Measurements from ENCODE around the gene MT1F. TPM values are rescaled to one million over a fixed set of nuclear protein-coding genes. Genes with fewer than 3 reads are reported as not detected.
A peak's percentile ranks its signal among the peaks of the same experiment; 100 is the strongest.
"Not testable (repeated sequence)": the region's sequence is repeated elsewhere in the genome, so short reads cannot be mapped to it uniquely, and the experiment has no call there.

MT1F gene
- total RNA-seq, 1 experiment from 2014 or later: 2.4 TPM

GRCh38 chr16:56672761-56673536, 15.2 kb downstream of the MT1F start:
- DNase-seq (ENCODE audit: unreplicated experiment): peak; percentile 51
- Mint-ChIP-seq H3K27me3 (ENCODE audit: insufficient read depth, unreplicated experiment) (peaks cover 9% of the 10 kb centered on the region), H3K27ac (ENCODE audit: low read depth, unreplicated experiment) (no peak overlapping the region), H3K4me1 (ENCODE audit: insufficient read depth, unreplicated experiment) (no peaks in the 10 kb centered on the region), H3K9me3 (ENCODE audit: unreplicated experiment) (no peaks in the 10 kb centered on the region), H3K36me3 (ENCODE audit: insufficient read depth, unreplicated experiment) (no peaks in the 10 kb centered on the region), H3K4me3 (ENCODE audit: unreplicated experiment) (no peak overlapping the region)
- CTCF ChIA-PET: interaction anchor here (0.6 to 1.9 kb wide), 5 partner anchors 27 to 900 kb away, joined by 3 to 13 read pairs (median 3); no protein-coding TSS in a partner anchor
- TF ChIP-seq, protein P1, sequence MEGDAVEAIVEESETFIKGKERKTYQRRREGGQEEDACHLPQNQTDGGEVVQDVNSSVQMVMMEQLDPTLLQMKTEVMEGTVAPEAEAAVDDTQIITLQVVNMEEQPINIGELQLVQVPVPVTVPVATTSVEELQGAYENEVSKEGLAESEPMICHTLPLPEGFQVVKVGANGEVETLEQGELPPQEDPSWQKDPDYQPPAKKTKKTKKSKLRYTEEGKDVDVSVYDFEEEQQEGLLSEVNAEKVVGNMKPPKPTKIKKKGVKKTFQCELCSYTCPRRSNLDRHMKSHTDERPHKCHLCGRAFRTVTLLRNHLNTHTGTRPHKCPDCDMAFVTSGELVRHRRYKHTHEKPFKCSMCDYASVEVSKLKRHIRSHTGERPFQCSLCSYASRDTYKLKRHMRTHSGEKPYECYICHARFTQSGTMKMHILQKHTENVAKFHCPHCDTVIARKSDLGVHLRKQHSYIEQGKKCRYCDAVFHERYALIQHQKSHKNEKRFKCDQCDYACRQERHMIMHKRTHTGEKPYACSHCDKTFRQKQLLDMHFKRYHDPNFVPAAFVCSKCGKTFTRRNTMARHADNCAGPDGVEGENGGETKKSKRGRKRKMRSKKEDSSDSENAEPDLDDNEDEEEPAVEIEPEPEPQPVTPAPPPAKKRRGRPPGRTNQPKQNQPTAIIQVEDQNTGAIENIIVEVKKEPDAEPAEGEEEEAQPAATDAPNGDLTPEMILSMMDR (IDR thresholded peaks at IDR 0.05; ENCODE audit: unreplicated experiment): no peak
- intact Hi-C loops (cut with micrococcal nuclease): no loop called here
- no TSS peak for BruUV-seq (replicated peaks)
- POLR2A ChIA-PET: interaction anchor here (0.9 to 3.0 kb wide), 5 partner anchors 11 to 66 kb away, joined by 3 to 30 read pairs (median 4); partner anchors contain the start of genes MT1E, MT1X and MT2A

GRCh38 chr16:56673921-56674320, 16.2 kb downstream of the MT1F start:
- Mint-ChIP-seq H3K27ac (ENCODE audit: low read depth, unreplicated experiment) (no peak overlapping the region), H3K36me3 (ENCODE audit: insufficient read depth, unreplicated experiment) (no peaks in the 10 kb centered on the region), H3K4me1 (ENCODE audit: insufficient read depth, unreplicated experiment) (no peaks in the 10 kb centered on the region), H3K4me3 (ENCODE audit: unreplicated experiment) (no peak overlapping the region), H3K9me3 (ENCODE audit: unreplicated experiment) (no peaks in the 10 kb centered on the region), H3K27me3 (ENCODE audit: insufficient read depth, unreplicated experiment) (peaks cover 1% of the 10 kb centered on the region)
- intact Hi-C loops (cut with micrococcal nuclease): loop anchor here (1.0 kb wide), 1 partner anchor 28 kb away; no protein-coding TSS in a partner anchor
- CTCF ChIA-PET: interaction anchor here (0.7 to 1.9 kb wide), 3 partner anchors 28 to 901 kb away, joined by 3 to 13 read pairs (median 3); no protein-coding TSS in a partner anchor
- DNase-seq (ENCODE audit: unreplicated experiment): no peak
- no TSS peak for BruUV-seq (replicated peaks)
- TF ChIP-seq, protein P1 (IDR thresholded peaks at IDR 0.05; ENCODE audit: unreplicated experiment): peak; percentile 28
- POLR2A ChIA-PET: interaction anchor here (1.1 to 3.0 kb wide), 5 partner anchors 10 to 67 kb away, joined by 3 to 30 read pairs (median 4); partner anchors contain the start of genes MT1X and MT2A

GRCh38 chr16:56674570-56674969, 16.8 kb downstream of the MT1F start:
- H3K9me3 Mint-ChIP-seq (ENCODE audit: unreplicated experiment); DNase-seq (ENCODE audit: unreplicated experiment); H3K27ac Mint-ChIP-seq (ENCODE audit: low read depth, unreplicated experiment); H3K4me1 Mint-ChIP-seq (ENCODE audit: insufficient read depth, unreplicated experiment); H3K27me3 Mint-ChIP-seq (ENCODE audit: insufficient read depth, unreplicated experiment); H3K36me3 Mint-ChIP-seq (ENCODE audit: insufficient read depth, unreplicated experiment); CTCF ChIA-PET; H3K4me3 Mint-ChIP-seq (ENCODE audit: unreplicated experiment); BruUV-seq (replicated peaks): not testable (repeated sequence)
- intact Hi-C loops (cut with micrococcal nuclease): loop anchor here (1.0 kb wide), 1 partner anchor 28 kb away; no protein-coding TSS in a partner anchor
- POLR2A ChIA-PET: interaction anchor here (1.1 to 3.0 kb wide), 3 partner anchors 9 to 67 kb away, joined by 3 to 30 read pairs (median 14); partner anchors contain the start of genes MT1X and MT2A

DNA sequence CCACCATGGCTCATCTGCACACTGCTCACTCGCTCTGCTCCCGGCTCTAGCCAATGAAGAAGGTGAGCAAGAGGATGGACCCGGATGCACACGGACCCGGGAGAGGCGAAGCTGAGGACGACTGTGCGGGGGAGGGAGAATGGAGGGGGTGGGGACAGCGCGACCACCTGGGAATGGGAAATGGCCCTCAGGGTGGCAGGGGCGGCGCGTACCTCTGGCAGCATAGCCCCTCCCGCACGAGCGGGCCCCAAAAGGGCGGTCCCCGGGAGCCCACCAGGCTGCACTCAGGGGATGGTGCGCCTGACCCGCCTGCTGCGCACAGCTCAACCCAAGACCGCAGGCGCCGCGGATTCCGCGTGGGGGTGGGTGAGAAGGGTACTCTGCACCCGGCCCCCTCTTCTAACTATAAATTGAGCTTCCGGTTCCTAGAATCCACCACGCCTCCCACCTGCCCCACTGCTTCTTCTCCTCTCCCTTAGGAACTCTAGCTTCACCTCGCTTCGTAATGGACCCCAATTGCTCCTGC, 18.0 kb downstream of the MT1F start:
- H3K4me3 Mint-ChIP-seq (ENCODE audit: unreplicated experiment): no peak overlapping the region
- intact Hi-C loops (cut with micrococcal nuclease): no loop called here
- ChIA-PET CTCF (interaction anchor here (0.6 to 1.9 kb wide), 2 partner anchors 20 to 850 kb away, joined by 3 to 6 read pairs; no protein-coding TSS in a partner anchor), POLR2A (interaction anchor here (1.1 to 14.3 kb wide), 3 partner anchors 18 to 65 kb away, joined by 5 to 793 read pairs (median 444); partner anchors contain the start of genes MT1E, MT1F and MT2A)
- no peaks in the 10 kb centered on the region for H3K27me3 Mint-ChIP-seq (ENCODE audit: insufficient read depth, unreplicated experiment)
- no peaks in the 10 kb centered on the region for H3K9me3 Mint-ChIP-seq (ENCODE audit: unreplicated experiment)
- DNase-seq (ENCODE audit: unreplicated experiment): no peak
- H3K36me3 Mint-ChIP-seq (ENCODE audit: insufficient read depth, unreplicated experiment): no peaks in the 10 kb centered on the region
- no peak overlapping the region for H3K27ac Mint-ChIP-seq (ENCODE audit: low read depth, unreplicated experiment)
- BruUV-seq (replicated peaks): no TSS peak
- H3K4me1 Mint-ChIP-seq (ENCODE audit: insufficient read depth, unreplicated experiment): peaks cover 5% of the 10 kb centered on the region
- TF ChIP-seq, protein P1 (IDR thresholded peaks at IDR 0.05; ENCODE audit: unreplicated experiment): no peak

Measured in MCF 10A (cell line).